Hypothalamus (tissue), 51 donors: ENCODE measurements around the gene HNRNPU.

Source experiments
- DNase-seq, 51 donors: peaks; one replicate each; lab custom pipeline; 2025; lab: John Stamatoyannopoulos, UW

HNRNPU gene

GRCh38 chr1:244864253-244865027 lies at the start of gene HNRNPU:
HNRNPU (minus strand) TSS chr1:244864543; CDS start chr1:244864307, 236 bp downstream.
- peak; percentile 62 to 98 (median 93) for DNase-seq

- no peak for DNase-seq
Observed at GRCh38 chr1:244913806-244914205, 49.5 kb upstream of the HNRNPU start.

- DNase-seq: no peak
Observed at GRCh38 chr1:244904119-244904518, 39.8 kb upstream of the HNRNPU start.

- DNase-seq: no peak
Observed at GRCh38 chr1:244901400-244902015, 37.2 kb upstream of the HNRNPU start.

- no peak for DNase-seq
Observed at GRCh38 chr1:244897476-244898254, 33.3 kb upstream of the HNRNPU start.

GRCh38 chr1:244896550-244896949 lies 32.2 kb upstream of the HNRNPU start:
- no peak for DNase-seq

GRCh38 chr1:244893836-244894235 lies 29.5 kb upstream of the HNRNPU start:
- DNase-seq: no peak

GRCh38 chr1:244887281-244887680 lies 22.9 kb upstream of the HNRNPU start:
- DNase-seq: no peak

- no peak for DNase-seq
Observed at GRCh38 chr1:244881552-244882280, 17.4 kb upstream of the HNRNPU start.

- DNase-seq: no peak
Observed at GRCh38 chr1:244878681-244879080, 14.3 kb upstream of the HNRNPU start.

GRCh38 chr1:244876228-244876910 lies 12.0 kb upstream of the HNRNPU start:
- DNase-seq: no peak

- DNase-seq: no peak
Observed at GRCh38 chr1:244874974-244875579, 10.7 kb upstream of the HNRNPU start.

- DNase-seq: no peak
Observed at GRCh38 chr1:244869950-244870349, 5.6 kb upstream of the HNRNPU start.

GRCh38 chr1:244869364-244869827 lies 5.1 kb upstream of the HNRNPU start:
- DNase-seq: no peak

GRCh38 chr1:244868484-244869363 lies 4.4 kb upstream of the HNRNPU start:
- DNase-seq: no peak

- no peak for DNase-seq
Observed at GRCh38 chr1:244866355-244866754, 2.0 kb upstream of the HNRNPU start.

GRCh38 chr1:244865820-244866219 lies 1.5 kb upstream of the HNRNPU start:
- no peak for DNase-seq

- peak in 30 of 51 donors; percentile 3 to 65 (median 35) for DNase-seq
Observed at GRCh38 chr1:244865028-244865371, 657 bp upstream of the HNRNPU start.
